GM19193 (cell line): ENCODE measurements around the gene AIRE.

Experiments used
- POLR2A ChIP-seq: IDR thresholded peaks from 4 replicates; pipeline ENCODE4 v1.6.1; 2011; ENCODE audit not compliant: insufficient read depth, insufficient read length; ENCODE audit errors: extremely low read depth

AIRE gene

GRCh38 chr21:44313451-44313850, 27.8 kb downstream of the AIRE start:
- no peak for TF ChIP-seq POLR2A

- no peak for TF ChIP-seq POLR2A
Observed at GRCh38 chr21:44314128-44314527, 28.5 kb downstream of the AIRE start.

GRCh38 chr21:44314561-44314960, 28.9 kb downstream of the AIRE start:
- no peak for TF ChIP-seq POLR2A

GRCh38 chr21:44315691-44316203, 30.1 kb downstream of the AIRE start:
- no peak for TF ChIP-seq POLR2A

- TF ChIP-seq POLR2A = no peak
Observed at GRCh38 chr21:44316277-44316900, 30.7 kb downstream of the AIRE start.

- no peak for TF ChIP-seq POLR2A
Observed at GRCh38 chr21:44317241-44317782, 31.6 kb downstream of the AIRE start.

GRCh38 chr21:44317871-44318270, 32.2 kb downstream of the AIRE start:
- no peak for TF ChIP-seq POLR2A

- no peak for TF ChIP-seq POLR2A
Observed at GRCh38 chr21:44318489-44319285, 33.0 kb downstream of the AIRE start.

- no peak for TF ChIP-seq POLR2A
Observed at GRCh38 chr21:44319407-44320065, 33.9 kb downstream of the AIRE start.

GRCh38 chr21:44320847-44321246, 35.2 kb downstream of the AIRE start:
- TF ChIP-seq POLR2A = no peak

- no peak for TF ChIP-seq POLR2A
Observed at GRCh38 chr21:44321846-44322450, 36.3 kb downstream of the AIRE start.

- no peak for TF ChIP-seq POLR2A
Observed at GRCh38 chr21:44322621-44323325, 37.1 kb downstream of the AIRE start.

GRCh38 chr21:44323591-44323990, 37.9 kb downstream of the AIRE start:
- no peak for TF ChIP-seq POLR2A

GRCh38 chr21:44324106-44324853, 38.6 kb downstream of the AIRE start:
- no peak for TF ChIP-seq POLR2A

GRCh38 chr21:44324854-44325107, 39.1 kb downstream of the AIRE start:
- no peak for TF ChIP-seq POLR2A
